Measurements from ENCODE around the gene NR2E3.

The NR2E3 gene

GRCh38 chr15:71791975-71792374 lies 18.4 kb upstream of the NR2E3 start:
- no peak for DNase-seq (ENCODE audit: low read depth, low spot score)

- DNase-seq (ENCODE audit: low read depth, low spot score) = no peak
Measured at GRCh38 chr15:71792521-71792920, 17.8 kb upstream of the NR2E3 start.

- DNase-seq (ENCODE audit: low read depth, low spot score) = no peak
Measured at GRCh38 chr15:71798641-71799040, 11.7 kb upstream of the NR2E3 start.

- DNase-seq (ENCODE audit: low read depth, low spot score) = no peak
Measured at GRCh38 chr15:71800190-71800589, 10.2 kb upstream of the NR2E3 start.

GRCh38 chr15:71800835-71801745 lies 9.3 kb upstream of the NR2E3 start:
- DNase-seq (ENCODE audit: low read depth, low spot score) = peak; percentile 77

GRCh38 chr15:71801935-71802655 lies 8.3 kb upstream of the NR2E3 start:
- no peak for DNase-seq (ENCODE audit: low read depth, low spot score)

- peak; percentile 87 for DNase-seq (ENCODE audit: low read depth, low spot score)
Measured at GRCh38 chr15:71802770-71803169, 7.6 kb upstream of the NR2E3 start.

- no peak for DNase-seq (ENCODE audit: low read depth, low spot score)
Measured at GRCh38 chr15:71804226-71804625, 6.1 kb upstream of the NR2E3 start.

GRCh38 chr15:71804695-71805470 lies 5.5 kb upstream of the NR2E3 start:
- no peak for DNase-seq (ENCODE audit: low read depth, low spot score)

- peak; percentile 77 for DNase-seq (ENCODE audit: low read depth, low spot score)
Measured at GRCh38 chr15:71806452-71806931, 3.9 kb upstream of the NR2E3 start.

GRCh38 chr15:71807125-71807629 lies 3.2 kb upstream of the NR2E3 start:
- DNase-seq (ENCODE audit: low read depth, low spot score) = peak; percentile 60

GRCh38 chr15:71807691-71808091 lies 2.7 kb upstream of the NR2E3 start:
- no peak for DNase-seq (ENCODE audit: low read depth, low spot score)

- no peak for DNase-seq (ENCODE audit: low read depth, low spot score)
Measured at GRCh38 chr15:71808311-71809020, 1.9 kb upstream of the NR2E3 start.

GRCh38 chr15:71809346-71809745 lies 1.0 kb upstream of the NR2E3 start:
- no peak for DNase-seq (ENCODE audit: low read depth, low spot score)

- DNase-seq (ENCODE audit: low read depth, low spot score) = peak; percentile 31
Measured at GRCh38 chr15:71811036-71811736, 832 bp downstream of the NR2E3 start.

GRCh38 chr15:71811752-71812735 lies 1.7 kb downstream of the NR2E3 start:
- no peak for DNase-seq (ENCODE audit: low read depth, low spot score)

- no peak for DNase-seq (ENCODE audit: low read depth, low spot score)
Measured at GRCh38 chr15:71812966-71813722, 2.8 kb downstream of the NR2E3 start.

GRCh38 chr15:71813723-71814470 lies 3.5 kb downstream of the NR2E3 start:
- DNase-seq (ENCODE audit: low read depth, low spot score) = no peak
